ENCODE results near the gene KCNH1.

Gene KCNH1

DNA sequence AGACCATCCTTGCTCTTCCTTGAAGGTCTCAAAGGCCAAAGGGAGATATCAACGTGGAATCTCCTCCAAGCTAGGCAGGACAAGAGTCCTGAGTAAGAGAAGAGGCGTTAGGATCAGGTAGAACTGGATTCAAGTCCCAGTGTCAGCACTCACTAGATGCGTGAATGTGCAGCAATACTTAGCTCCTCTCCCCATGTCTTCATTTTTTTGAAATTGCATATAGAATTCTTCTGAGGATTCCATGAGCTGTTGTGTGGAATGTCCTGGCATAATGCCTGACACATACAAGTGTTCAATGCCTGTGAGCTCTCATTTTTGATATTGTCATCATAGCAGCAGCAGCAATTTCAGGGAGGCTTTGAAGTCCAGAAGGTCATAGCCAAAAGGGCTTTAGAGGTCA, 333.2 kb downstream of the KCNH1 start:
- DNase-seq (ENCODE audit: low read depth): no peak
- H3K4me3 ChIP-seq (ENCODE audit: low read depth, low read length): no peak overlapping the region
- TF ChIP-seq, protein P1, sequence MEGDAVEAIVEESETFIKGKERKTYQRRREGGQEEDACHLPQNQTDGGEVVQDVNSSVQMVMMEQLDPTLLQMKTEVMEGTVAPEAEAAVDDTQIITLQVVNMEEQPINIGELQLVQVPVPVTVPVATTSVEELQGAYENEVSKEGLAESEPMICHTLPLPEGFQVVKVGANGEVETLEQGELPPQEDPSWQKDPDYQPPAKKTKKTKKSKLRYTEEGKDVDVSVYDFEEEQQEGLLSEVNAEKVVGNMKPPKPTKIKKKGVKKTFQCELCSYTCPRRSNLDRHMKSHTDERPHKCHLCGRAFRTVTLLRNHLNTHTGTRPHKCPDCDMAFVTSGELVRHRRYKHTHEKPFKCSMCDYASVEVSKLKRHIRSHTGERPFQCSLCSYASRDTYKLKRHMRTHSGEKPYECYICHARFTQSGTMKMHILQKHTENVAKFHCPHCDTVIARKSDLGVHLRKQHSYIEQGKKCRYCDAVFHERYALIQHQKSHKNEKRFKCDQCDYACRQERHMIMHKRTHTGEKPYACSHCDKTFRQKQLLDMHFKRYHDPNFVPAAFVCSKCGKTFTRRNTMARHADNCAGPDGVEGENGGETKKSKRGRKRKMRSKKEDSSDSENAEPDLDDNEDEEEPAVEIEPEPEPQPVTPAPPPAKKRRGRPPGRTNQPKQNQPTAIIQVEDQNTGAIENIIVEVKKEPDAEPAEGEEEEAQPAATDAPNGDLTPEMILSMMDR (IDR thresholded peaks at IDR 0.05; ENCODE audit: insufficient read depth, low read depth, low read length, missing control alignments): no peak

DNA sequence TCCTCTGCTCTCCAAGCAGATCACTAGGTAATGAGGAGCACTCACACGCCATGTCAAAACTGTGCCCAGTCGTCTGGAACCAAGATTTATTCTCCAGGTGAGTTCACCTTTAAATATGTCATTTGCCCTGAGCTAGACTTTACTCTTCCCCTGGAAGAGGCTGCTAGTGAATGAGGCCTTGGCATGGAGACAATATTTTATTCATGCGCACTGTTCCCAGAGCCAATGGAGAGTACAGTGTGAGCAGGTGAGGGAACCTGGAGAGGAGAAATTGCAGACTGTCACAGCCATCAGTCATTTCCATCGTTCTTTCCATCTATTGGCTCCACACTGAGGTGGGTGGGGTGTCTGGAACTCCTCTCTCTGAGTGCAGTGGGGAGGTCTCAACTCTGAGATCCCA, 333.6 kb downstream of the KCNH1 start:
- TF ChIP-seq, protein P1 (IDR thresholded peaks at IDR 0.05; ENCODE audit: insufficient read depth, low read depth, low read length, missing control alignments): no peak
- no peak overlapping the region for H3K4me3 ChIP-seq (ENCODE audit: low read depth, low read length)
- DNase-seq (ENCODE audit: low read depth): no peak

DNA sequence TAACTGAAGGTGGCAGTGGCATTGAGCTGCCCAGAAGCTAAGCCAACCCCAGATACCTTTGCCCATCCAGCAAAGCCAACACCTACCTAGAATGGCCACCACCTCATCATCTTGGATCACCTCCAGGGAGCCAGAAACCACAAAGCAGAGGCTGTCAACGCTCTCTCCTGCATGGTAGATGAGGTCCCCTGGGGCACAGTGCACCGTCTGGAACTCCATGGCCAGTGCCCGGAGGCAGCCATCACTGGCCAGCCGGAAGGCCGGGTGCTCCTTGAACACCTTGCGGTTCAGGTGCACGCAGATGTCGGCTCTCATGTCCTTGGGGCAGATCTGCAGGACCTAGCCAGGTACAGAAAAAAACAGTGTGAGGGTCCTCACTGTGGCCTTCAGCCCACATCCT, 336.5 kb downstream of the KCNH1 start:
- H3K4me3 ChIP-seq (ENCODE audit: low read depth, low read length): no peak overlapping the region
- TF ChIP-seq, protein P1 (IDR thresholded peaks at IDR 0.05; ENCODE audit: insufficient read depth, low read depth, low read length, missing control alignments): no peak
- DNase-seq (ENCODE audit: low read depth): no peak

DNA sequence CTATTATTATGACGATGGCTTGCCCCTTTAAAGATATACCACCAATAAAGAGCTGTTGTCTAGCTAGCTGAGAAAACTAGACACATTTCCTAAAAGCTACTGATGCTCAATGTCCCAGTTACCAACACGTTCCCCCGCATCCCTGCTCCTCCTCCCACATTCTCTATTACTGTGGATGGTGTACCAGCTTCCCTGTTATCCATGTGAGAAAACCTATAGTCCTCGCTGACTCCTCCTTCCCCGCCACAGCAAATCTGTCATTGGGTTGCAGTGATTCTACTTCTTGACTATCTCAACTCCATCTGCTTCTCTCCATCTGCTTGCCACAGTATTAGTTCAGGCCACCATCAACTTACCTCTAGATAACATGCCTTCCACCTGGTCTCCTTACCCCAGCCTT, 337.5 kb downstream of the KCNH1 start:
- H3K4me3 ChIP-seq (ENCODE audit: low read depth, low read length): no peak overlapping the region
- no peak for DNase-seq (ENCODE audit: low read depth)
- TF ChIP-seq, protein P1 (IDR thresholded peaks at IDR 0.05; ENCODE audit: insufficient read depth, low read depth, low read length, missing control alignments): no peak

DNA sequence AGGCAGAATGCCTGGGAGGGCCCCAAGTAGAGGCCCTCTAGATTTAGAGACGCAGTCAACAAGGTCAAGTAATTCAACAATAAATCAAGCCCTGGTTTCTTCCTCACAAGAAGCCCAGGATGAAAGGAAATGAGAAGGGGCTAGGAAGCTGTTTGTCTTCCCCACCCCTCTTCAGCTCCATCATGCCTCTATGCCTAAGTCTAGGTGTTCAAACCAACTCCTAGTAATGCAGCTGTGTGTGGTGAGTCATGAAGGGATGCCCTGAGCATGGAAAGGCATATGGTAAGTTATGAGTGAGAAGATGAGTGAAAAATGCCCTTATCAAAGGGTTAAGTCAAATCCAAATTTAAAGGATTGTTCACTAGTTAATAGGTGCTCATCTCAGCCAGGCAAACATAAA, 339.5 kb downstream of the KCNH1 start:
- no peak overlapping the region for H3K4me3 ChIP-seq (ENCODE audit: low read depth, low read length)
- DNase-seq (ENCODE audit: low read depth): no peak
- TF ChIP-seq, protein P1 (IDR thresholded peaks at IDR 0.05; ENCODE audit: insufficient read depth, low read depth, low read length, missing control alignments): no peak

DNA sequence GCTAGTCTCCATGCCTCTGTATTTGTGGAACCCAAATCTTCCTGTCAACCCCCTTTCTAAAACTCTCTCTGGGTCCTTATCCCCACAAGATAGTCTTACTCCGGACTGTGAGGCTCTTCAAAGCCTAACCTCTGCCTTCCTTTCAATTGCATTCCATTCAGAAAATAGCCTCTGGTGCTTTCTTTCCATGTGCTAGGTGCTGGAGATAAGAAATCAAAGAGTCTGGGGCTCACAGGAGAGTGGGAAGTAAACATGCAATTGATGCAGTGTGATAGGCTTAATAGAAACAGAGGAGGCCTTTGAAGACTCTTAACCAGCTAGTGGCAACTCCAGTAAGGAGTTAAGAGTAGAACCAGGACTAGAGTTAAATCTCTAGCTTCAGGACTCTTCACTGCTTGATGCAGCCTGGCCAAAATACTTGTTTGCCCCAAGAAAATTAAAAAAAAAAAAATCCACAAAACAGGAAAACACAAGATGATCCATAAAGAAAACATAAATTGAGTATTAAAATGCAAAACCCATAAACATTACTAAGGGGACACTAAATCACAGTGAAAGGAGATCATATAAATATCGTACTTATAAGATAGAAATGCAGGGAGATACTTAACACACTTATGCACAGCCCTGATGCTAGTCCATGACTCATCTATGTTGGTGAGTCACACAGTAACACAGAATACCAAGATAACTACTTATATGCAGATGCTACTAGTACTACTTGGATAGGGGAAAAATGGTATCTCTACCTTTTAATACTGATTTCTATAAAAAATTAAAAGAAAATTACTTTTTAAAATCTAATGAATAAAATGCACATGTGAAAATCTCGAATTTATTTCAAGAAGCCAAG, 341.5 kb downstream of the KCNH1 start:
- TF ChIP-seq, protein P1 (IDR thresholded peaks at IDR 0.05; ENCODE audit: insufficient read depth, low read depth, low read length, missing control alignments): no peak
- H3K4me3 ChIP-seq (ENCODE audit: low read depth, low read length): no peak overlapping the region
- no peak for DNase-seq (ENCODE audit: low read depth)

DNA sequence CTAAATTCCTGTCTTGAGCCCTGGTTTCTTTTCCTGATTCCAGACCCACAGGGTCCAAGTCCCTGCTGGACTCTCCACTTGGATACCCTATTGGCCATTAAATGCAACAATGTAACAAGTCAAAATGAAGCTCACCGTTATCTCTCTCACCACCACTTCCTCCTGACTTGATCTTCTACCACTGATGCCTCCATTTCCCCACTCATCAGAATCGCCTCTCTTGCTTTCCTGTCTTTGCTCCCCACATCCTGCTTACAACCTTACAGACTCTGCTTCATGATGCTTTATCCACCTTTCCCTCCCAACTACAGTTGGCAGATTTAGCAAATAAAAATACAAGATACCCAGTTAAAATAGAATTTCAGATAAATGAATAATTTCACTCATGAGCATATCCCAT, 343.8 kb downstream of the KCNH1 start:
- no peak overlapping the region for H3K4me3 ChIP-seq (ENCODE audit: low read depth, low read length)
- no peak for DNase-seq (ENCODE audit: low read depth)
- TF ChIP-seq, protein P1 (IDR thresholded peaks at IDR 0.05; ENCODE audit: insufficient read depth, low read depth, low read length, missing control alignments): no peak
